HG03469 (cell line): ENCODE results near the gene MORN2.

ENCODE experiments used
- ATAC-seq: cut with Tn5 transposase; IDR thresholded peaks from one replicate; pipeline ENCODE4 v1.9.1; 2021; ENCODE audit warnings: mild to moderate bottlenecking, moderate library complexity, moderate number of reproducible peaks; ENCODE audit not compliant: unreplicated experiment

Gene MORN2

GRCh38 chr2:38889045-38889444 lies 13.3 kb downstream of the MORN2 start:
- ATAC-seq: no peak

GRCh38 chr2:38889575-38889974 lies 13.8 kb downstream of the MORN2 start, which contains the start of gene ARHGEF33:
Gene ARHGEF33 (plus strand): TSS chr2:38889875. CDS start chr2:38919448, 29,573 bp downstream.
- ATAC-seq: no peak

GRCh38 chr2:38892819-38893218 lies 17.0 kb downstream of the MORN2 start:
- no peak for ATAC-seq

GRCh38 chr2:38898256-38898655 lies 22.5 kb downstream of the MORN2 start:
- no peak for ATAC-seq

GRCh38 chr2:38900726-38901125 lies 24.9 kb downstream of the MORN2 start:
- no peak for ATAC-seq

GRCh38 chr2:38905251-38905650 lies 29.5 kb downstream of the MORN2 start:
- no peak for ATAC-seq

- no peak for ATAC-seq
Observed at GRCh38 chr2:38907242-38907641, 31.5 kb downstream of the MORN2 start.

- ATAC-seq: peak; percentile 89
Observed at GRCh38 chr2:38907743-38908562, 32.2 kb downstream of the MORN2 start.

GRCh38 chr2:38909872-38910271 lies 34.1 kb downstream of the MORN2 start:
- no peak for ATAC-seq

GRCh38 chr2:38911191-38911590 lies 35.4 kb downstream of the MORN2 start:
- ATAC-seq: no peak

- no peak for ATAC-seq
Observed at GRCh38 chr2:38912619-38913018, 36.8 kb downstream of the MORN2 start.

- ATAC-seq: no peak
Observed at GRCh38 chr2:38922389-38922788, 46.6 kb downstream of the MORN2 start.

- ATAC-seq: no peak
Observed at GRCh38 chr2:38922902-38923301, 47.1 kb downstream of the MORN2 start.

GRCh38 chr2:38925982-38926381 lies 50.2 kb downstream of the MORN2 start:
- ATAC-seq: no peak

- ATAC-seq: no peak
Observed at GRCh38 chr2:38930600-38930999, 54.8 kb downstream of the MORN2 start.
